GM21723 (cell line): ENCODE data around the gene ZNF653.
"Not testable (repeated sequence)": the region's sequence is repeated elsewhere in the genome, so short reads cannot be mapped to it uniquely, and the experiment has no call there.

Source experiments
- ATAC-seq: cut with Tn5 transposase; IDR thresholded peaks from one replicate; pipeline ENCODE4 v1.9.1; 2021; ENCODE audit warnings: mild to moderate bottlenecking, moderate library complexity; ENCODE audit not compliant: unreplicated experiment

Gene ZNF653

DNA sequence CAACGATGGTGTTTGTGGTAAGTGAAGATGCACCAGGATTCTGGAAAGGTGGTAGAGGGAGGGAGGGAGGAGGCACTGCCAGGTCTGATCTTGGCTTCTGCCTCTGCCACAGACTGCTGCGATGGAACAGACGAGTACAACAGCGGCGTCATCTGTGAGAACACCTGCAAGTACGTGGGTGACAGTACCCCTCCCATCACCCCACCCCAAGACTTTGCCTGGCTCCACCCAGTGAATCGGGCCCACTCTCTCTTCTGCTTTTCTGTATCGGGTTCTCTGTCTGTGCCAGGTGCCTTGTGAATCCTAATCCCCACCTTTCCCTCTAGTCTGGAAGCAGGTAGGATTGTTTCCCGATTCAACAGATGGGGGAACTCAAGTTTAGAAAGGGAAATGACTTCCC lies 67.7 kb downstream of the ZNF653 start:
- ATAC-seq = no peak

DNA sequence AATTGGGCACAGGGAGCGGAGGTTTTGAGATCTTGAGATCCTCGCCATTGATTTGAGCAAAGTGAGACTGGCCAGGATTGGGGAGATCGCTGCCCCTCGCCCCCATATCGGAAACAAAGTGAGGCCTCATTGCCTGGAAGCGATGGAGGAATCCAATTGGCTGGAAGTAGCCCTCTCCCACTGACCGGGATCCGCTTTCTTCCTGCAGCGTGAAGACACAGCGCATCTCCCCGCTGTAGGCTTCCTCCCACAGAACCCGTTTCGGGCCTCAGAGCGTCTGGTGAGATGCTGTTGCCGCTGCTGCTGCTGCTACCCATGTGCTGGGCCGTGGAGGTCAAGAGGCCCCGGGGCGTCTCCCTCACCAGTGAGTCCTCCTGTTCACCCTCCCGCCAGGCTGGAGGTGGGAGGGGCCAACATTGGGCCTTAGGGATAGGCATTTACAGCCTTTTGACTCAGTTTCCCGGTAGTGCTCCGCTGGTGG lies 69.8 kb downstream of the ZNF653 start:
- no peak for ATAC-seq

- ATAC-seq = peak; percentile 88
Observed at GRCh38 chr19:11435057-11435832, 70.4 kb downstream of the ZNF653 start, which contains the start of the genes ODAD3 and PRKCSH. TSS of gene ODAD3 (minus strand) at chr19:11435121. CDS start at chr19:11435016, 105 bp downstream. TSS of gene PRKCSH (plus strand) at chr19:11435635. CDS start at chr19:11436118, 483 bp downstream.

DNA sequence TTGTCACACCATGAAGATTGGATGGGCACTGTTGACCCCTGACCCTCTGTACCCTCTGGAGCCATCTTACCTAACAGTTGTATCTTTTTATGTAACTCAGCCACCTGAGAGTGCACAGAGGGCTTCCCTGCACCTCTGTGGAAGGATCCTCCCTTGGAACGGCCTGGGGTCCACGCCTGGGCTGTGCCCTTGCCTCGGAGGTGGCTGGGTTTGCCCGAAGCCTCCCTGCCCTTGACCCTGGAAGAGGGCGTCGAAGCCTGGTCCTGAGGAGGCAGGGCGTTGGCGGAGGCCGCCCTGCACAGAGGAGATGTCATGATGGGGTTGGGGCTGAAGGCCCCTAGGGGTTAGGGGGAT lies 71.0 kb downstream of the ZNF653 start:
- ATAC-seq = peak; percentile 24

- ATAC-seq = not testable (repeated sequence)
Observed at GRCh38 chr19:11433526-11433925, 72.1 kb downstream of the ZNF653 start.
